ENCODE results near the gene DCLRE1B.

DNA sequence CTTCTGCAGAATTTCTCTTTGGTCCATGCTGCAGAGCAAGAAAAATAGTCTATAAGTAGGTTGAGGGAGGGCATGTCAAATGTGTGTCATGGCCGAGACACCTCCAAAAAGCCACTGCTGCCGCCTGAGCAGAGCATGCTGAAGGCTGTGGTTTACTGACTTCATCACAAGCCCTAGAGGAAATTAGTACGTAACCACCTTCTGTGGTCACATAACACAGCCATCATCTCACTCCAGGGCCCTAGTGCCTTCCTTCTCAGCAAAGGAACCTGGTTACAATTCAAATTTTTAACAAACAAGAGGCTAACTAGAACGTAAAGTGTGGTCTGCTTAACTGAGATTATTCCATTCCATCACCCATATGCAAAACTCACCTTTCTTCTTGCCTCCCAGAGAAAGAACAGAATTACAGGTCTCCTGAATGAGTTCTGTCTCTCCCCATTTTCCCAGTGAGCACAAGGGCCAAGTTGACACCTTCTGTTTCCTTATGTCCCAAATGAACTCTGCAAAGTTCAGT, 33.5 kb upstream of the DCLRE1B start, which contains the start of gene PTPN22:
- TF ChIP-seq, protein P1, sequence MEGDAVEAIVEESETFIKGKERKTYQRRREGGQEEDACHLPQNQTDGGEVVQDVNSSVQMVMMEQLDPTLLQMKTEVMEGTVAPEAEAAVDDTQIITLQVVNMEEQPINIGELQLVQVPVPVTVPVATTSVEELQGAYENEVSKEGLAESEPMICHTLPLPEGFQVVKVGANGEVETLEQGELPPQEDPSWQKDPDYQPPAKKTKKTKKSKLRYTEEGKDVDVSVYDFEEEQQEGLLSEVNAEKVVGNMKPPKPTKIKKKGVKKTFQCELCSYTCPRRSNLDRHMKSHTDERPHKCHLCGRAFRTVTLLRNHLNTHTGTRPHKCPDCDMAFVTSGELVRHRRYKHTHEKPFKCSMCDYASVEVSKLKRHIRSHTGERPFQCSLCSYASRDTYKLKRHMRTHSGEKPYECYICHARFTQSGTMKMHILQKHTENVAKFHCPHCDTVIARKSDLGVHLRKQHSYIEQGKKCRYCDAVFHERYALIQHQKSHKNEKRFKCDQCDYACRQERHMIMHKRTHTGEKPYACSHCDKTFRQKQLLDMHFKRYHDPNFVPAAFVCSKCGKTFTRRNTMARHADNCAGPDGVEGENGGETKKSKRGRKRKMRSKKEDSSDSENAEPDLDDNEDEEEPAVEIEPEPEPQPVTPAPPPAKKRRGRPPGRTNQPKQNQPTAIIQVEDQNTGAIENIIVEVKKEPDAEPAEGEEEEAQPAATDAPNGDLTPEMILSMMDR (IDR thresholded peaks at IDR 0.05): no peak
- TF ChIP-seq POLR2AphosphoS5 (IDR thresholded peaks at IDR 0.05) (no peak), POLR2A (IDR thresholded peaks at IDR 0.05) (no peak), EP300 (IDR thresholded peaks at IDR 0.05) (no peak)

Data from gastroesophageal sphincter (tissue), 3 donors.